Loucy (cell line): ENCODE data around the gene XYLB.

Source experiments
- CTCF ChIP-seq: fragments of 200-600 bp; sonication (generic); conservative IDR thresholded peaks from 2 replicates; pipeline ENCODE4 v1.5.1; 2014; ENCODE audit warnings: mild to moderate bottlenecking, antibody characterized with exemption, low read length
- EZH2phosphoT487 ChIP-seq: fragments of 200-600 bp; IDR thresholded peaks from 2 replicates; pipeline ENCODE4 v1.6.1; 2018; ENCODE audit warnings: antibody characterized with exemption, mild to moderate bottlenecking, moderate library complexity, borderline replicate concordance

- TF ChIP-seq CTCF (no peak), EZH2phosphoT487 (no peak)
These were observed 14.4 kb upstream of the XYLB start for GRCh38 chr3:38332201-38332600.
